SIG-M5 treated with dmso at 0.1 percent for 504 hours (cell line): ENCODE results near the gene COQ3.
A peak's percentile ranks its signal among the peaks of the same experiment; 100 is the strongest.

Experiments used
- DNase-seq: peaks from one replicate; lab custom pipeline; 2025; ENCODE audit not compliant: unreplicated experiment; lab: John Stamatoyannopoulos, UW

Gene COQ3

DNA sequence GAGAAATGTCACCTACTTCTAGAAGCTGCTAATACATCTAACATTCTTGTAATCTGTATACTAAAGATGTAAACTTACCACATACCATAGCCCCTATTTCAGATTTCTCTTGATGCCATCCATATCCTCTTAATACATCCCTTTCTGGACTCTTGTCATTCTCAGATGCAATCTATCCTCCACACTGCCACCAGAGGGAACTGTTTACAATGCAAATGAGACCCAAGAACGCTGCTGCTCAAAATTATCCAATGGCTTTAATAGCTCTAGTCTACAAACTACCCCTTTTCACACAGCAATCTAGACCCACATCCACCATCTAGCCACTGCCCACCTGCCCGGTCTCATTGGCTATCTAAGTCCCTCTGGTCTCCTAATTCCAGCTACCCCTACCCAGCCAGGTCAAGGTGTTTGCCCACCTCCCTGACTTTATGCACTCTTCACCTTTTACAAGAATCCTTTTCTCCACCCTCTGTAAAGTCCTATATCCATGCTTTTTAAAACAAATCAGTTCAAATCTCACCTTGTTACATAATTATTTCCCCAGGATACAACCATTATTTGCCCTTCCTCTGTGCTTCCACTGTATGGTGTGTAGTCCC lies 59.4 kb downstream of the COQ3 start:
- peak; percentile 59 for DNase-seq

DNA sequence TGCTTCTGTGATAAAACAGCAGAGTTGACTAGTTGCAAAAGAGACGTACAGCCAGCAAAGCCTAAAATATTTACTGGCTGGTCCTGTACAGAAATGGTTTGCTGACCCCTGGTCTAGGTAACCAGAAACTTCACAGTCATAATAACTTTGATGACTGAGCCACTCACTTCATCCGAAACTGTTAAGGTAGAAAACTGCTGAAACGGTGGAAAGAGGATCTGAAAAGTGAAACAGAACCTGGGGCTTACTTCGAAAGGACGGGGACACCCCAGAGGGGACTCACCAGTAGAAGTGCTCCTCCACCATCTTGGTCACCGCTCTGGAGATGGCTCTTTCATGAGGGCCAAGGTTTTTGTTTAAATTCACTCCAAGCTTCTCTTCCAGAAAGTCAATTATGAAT lies 60.9 kb downstream of the COQ3 start:
- DNase-seq = no peak

DNA sequence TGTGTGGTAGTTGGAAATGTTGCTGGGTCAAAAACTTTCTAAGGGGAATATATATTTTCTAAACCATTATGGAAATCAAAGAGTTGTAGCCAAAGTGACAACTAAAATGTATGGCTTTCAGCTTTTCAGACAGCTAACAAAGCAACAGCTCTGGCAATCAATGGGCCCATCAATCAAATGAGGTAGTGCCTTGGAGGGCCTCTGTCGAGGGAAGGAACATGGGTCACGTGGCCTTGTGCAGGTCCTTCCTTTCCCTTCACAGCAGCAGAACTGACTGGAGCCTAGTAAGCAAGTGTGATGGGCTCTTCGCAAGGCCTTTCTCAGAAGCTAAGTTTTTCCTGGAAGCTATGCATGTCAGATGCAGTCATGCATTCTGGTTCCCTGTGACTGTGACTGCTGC lies 62.5 kb downstream of the COQ3 start:
- no peak for DNase-seq

DNA sequence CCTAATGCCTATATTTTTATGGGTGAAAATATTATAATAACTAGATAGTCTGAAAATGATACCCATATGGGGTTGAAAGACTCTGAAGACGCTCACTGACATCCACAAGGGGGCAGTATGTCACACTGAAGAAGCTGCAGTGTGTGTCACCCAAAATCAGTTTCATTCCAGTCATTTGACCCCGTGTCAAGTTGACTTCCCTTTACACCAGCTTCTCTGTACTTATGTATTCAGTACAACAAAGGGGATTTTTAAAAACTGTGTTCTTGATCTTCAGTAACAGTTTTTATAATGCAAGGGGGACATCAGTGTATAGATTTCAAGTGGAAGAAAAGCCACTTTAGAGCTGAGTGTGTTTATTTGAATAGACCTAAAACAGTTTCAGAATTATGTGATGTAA lies 63.8 kb downstream of the COQ3 start:
- peak; percentile 63 for DNase-seq

DNA sequence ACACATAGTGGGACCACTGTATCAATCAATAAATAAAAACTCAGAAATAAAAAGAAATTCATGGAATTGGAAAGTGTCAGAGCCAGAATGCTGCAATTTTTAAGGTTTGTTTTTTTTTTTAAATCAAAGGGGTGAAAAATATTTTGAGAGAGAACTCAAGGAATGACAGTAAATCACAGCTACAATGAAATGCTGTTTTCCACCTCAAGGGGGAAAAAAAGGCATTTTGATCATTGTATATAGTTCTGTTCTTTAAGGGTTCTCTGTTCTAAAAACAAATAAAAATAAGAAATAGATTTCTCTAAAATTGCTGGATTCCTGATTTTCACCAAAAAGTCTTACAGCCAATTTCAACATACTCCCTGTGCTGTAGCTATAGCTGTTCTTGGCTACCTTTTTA lies 69.0 kb downstream of the COQ3 start:
- DNase-seq = no peak
